ENCODE results near the gene VIPR2. TPM values are rescaled to one million over a fixed set of nuclear protein-coding genes. Genes with fewer than 3 reads are reported as not detected.

VIPR2 gene
- total and polyA plus RNA-seq, 2 of the 13 experiments (the other 11 are each of a cell fraction or from before 2014, with no cell fraction given), result not detected

DNA sequence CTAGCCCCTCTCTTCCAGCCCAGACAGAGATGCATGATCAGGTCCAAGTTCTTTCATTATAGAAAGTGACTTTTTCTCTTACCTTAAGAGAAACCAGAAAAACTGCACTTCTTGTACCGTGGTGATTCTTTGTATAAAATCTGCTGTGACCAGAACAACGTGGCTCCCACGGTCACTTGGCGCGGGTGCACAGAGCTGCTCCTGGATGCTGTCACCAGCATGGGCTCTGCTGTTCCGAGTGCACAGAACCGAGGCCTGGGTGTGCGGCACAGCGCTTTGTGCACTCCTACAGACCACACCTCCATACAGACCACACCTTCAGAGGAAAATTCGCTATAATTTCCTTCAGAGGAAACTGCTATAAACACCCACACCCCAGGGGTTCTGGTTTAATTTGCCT, 26.0 kb downstream of the VIPR2 start (continued):
- TF ChIP-seq, protein P1, sequence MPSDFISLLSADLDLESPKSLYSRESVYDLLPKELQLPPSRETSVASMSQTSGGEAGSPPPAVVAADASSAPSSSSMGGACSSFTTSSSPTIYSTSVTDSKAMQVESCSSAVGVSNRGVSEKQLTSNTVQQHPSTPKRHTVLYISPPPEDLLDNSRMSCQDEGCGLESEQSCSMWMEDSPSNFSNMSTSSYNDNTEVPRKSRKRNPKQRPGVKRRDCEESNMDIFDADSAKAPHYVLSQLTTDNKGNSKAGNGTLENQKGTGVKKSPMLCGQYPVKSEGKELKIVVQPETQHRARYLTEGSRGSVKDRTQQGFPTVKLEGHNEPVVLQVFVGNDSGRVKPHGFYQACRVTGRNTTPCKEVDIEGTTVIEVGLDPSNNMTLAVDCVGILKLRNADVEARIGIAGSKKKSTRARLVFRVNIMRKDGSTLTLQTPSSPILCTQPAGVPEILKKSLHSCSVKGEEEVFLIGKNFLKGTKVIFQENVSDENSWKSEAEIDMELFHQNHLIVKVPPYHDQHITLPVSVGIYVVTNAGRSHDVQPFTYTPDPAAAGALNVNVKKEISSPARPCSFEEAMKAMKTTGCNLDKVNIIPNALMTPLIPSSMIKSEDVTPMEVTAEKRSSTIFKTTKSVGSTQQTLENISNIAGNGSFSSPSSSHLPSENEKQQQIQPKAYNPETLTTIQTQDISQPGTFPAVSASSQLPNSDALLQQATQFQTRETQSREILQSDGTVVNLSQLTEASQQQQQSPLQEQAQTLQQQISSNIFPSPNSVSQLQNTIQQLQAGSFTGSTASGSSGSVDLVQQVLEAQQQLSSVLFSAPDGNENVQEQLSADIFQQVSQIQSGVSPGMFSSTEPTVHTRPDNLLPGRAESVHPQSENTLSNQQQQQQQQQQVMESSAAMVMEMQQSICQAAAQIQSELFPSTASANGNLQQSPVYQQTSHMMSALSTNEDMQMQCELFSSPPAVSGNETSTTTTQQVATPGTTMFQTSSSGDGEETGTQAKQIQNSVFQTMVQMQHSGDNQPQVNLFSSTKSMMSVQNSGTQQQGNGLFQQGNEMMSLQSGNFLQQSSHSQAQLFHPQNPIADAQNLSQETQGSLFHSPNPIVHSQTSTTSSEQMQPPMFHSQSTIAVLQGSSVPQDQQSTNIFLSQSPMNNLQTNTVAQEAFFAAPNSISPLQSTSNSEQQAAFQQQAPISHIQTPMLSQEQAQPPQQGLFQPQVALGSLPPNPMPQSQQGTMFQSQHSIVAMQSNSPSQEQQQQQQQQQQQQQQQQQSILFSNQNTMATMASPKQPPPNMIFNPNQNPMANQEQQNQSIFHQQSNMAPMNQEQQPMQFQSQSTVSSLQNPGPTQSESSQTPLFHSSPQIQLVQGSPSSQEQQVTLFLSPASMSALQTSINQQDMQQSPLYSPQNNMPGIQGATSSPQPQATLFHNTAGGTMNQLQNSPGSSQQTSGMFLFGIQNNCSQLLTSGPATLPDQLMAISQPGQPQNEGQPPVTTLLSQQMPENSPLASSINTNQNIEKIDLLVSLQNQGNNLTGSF (CRISPR knock-in tag; IDR thresholded peaks at IDR 0.05), result no peak
- no peak for TF ChIP-seq PHF5A (CRISPR knock-in tag; IDR thresholded peaks at IDR 0.05; ENCODE audit: low read depth, unreplicated experiment)
- TF ChIP-seq, protein P2, sequence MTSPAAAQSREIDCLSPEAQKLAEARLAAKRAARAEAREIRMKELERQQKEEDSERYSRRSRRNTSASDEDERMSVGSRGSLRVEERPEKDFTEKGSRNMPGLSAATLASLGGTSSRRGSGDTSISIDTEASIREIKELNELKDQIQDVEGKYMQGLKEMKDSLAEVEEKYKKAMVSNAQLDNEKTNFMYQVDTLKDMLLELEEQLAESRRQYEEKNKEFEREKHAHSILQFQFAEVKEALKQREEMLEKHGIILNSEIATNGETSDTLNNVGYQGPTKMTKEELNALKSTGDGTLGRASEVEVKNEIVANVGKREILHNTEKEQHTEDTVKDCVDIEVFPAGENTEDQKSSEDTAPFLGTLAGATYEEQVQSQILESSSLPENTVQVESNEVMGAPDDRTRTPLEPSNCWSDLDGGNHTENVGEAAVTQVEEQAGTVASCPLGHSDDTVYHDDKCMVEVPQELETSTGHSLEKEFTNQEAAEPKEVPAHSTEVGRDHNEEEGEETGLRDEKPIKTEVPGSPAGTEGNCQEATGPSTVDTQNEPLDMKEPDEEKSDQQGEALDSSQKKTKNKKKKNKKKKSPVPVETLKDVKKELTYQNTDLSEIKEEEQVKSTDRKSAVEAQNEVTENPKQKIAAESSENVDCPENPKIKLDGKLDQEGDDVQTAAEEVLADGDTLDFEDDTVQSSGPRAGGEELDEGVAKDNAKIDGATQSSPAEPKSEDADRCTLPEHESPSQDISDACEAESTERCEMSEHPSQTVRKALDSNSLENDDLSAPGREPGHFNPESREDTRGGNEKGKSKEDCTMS (CRISPR knock-in tag; conservative IDR thresholded peaks at IDR 0.05), result no peak
- no peak for TF ChIP-seq ZNF44 (CRISPR knock-in tag; IDR thresholded peaks at IDR 0.05)
- TF ChIP-seq ZBTB7A (CRISPR knock-in tag; IDR thresholded peaks at IDR 0.05), result no peak
- TF ChIP-seq PCBP2 (optimal IDR thresholded peaks at IDR 0.05; ENCODE audit: low read depth, low read length, poor library complexity, severe bottlenecking), result no peak
- no peak for TF ChIP-seq ZC3H13 (CRISPR knock-in tag; IDR thresholded peaks at IDR 0.05)
- TF ChIP-seq, protein P3, sequence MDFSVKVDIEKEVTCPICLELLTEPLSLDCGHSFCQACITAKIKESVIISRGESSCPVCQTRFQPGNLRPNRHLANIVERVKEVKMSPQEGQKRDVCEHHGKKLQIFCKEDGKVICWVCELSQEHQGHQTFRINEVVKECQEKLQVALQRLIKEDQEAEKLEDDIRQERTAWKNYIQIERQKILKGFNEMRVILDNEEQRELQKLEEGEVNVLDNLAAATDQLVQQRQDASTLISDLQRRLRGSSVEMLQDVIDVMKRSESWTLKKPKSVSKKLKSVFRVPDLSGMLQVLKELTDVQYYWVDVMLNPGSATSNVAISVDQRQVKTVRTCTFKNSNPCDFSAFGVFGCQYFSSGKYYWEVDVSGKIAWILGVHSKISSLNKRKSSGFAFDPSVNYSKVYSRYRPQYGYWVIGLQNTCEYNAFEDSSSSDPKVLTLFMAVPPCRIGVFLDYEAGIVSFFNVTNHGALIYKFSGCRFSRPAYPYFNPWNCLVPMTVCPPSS (IDR thresholded peaks at IDR 0.05), result no peak
- TF ChIP-seq MBD4 (IDR thresholded peaks at IDR 0.05; ENCODE audit: borderline replicate concordance, low read length), result no peak
